Measurements from ENCODE around the gene DNAJC27.

Gene DNAJC27

DNA sequence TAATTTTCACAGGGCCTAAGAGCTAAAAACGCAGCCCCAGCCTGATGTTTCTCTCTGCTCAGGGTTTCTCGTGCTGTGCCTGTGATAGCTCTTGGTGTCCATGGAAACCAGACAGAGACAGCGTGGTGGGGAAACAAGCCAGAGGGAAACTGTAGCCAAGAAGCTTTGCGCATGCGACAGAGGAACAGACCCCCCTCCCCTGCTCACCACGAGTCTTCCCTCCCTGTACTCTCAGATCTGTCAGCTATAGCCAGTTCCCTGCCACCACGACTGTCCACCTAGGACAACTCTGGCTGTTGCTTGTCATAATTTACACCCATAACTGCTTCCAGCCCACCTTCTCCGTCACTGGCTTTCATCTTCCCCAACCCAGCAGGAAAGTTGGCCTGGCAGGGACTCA lies 13.2 kb upstream of the DNAJC27 start:
- no peak for DNase-seq (ENCODE audit: low read depth)
- no peak overlapping the region for H3K4me3 ChIP-seq (ENCODE audit: low read length)

GRCh38 chr2:24981411-24982136 lies 9.8 kb upstream of the DNAJC27 start:
- H3K4me3 ChIP-seq (ENCODE audit: low read length), result no peak overlapping the region
- no peak for DNase-seq (ENCODE audit: low read depth)
- TF ChIP-seq, protein P1, sequence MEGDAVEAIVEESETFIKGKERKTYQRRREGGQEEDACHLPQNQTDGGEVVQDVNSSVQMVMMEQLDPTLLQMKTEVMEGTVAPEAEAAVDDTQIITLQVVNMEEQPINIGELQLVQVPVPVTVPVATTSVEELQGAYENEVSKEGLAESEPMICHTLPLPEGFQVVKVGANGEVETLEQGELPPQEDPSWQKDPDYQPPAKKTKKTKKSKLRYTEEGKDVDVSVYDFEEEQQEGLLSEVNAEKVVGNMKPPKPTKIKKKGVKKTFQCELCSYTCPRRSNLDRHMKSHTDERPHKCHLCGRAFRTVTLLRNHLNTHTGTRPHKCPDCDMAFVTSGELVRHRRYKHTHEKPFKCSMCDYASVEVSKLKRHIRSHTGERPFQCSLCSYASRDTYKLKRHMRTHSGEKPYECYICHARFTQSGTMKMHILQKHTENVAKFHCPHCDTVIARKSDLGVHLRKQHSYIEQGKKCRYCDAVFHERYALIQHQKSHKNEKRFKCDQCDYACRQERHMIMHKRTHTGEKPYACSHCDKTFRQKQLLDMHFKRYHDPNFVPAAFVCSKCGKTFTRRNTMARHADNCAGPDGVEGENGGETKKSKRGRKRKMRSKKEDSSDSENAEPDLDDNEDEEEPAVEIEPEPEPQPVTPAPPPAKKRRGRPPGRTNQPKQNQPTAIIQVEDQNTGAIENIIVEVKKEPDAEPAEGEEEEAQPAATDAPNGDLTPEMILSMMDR (conservative IDR thresholded peaks at IDR 0.05; ENCODE audit: low read depth, low read length), result no peak

More for the DNA sequence above, 13.2 kb upstream of the DNAJC27 start:
- TF ChIP-seq, protein P1 (conservative IDR thresholded peaks at IDR 0.05; ENCODE audit: low read depth, low read length), result no peak

- no peak for DNase-seq (ENCODE audit: low read depth)
- TF ChIP-seq, protein P1 (conservative IDR thresholded peaks at IDR 0.05; ENCODE audit: low read depth, low read length), result no peak
- no peak overlapping the region for H3K4me3 ChIP-seq (ENCODE audit: low read length)
Measured at GRCh38 chr2:24978661-24979060, 6.9 kb upstream of the DNAJC27 start.

- TF ChIP-seq, protein P1 (conservative IDR thresholded peaks at IDR 0.05; ENCODE audit: low read depth, low read length), result no peak
- no peak for DNase-seq (ENCODE audit: low read depth)
- H3K4me3 ChIP-seq (ENCODE audit: low read length), result no peak overlapping the region
Measured at GRCh38 chr2:24977631-24978030, 5.9 kb upstream of the DNAJC27 start.

- TF ChIP-seq, protein P1 (conservative IDR thresholded peaks at IDR 0.05; ENCODE audit: low read depth, low read length), result no peak
- no peak overlapping the region for H3K4me3 ChIP-seq (ENCODE audit: low read length)
- no peak for DNase-seq (ENCODE audit: low read depth)
Measured at GRCh38 chr2:24973812-24974211, 2.1 kb upstream of the DNAJC27 start.

DNA sequence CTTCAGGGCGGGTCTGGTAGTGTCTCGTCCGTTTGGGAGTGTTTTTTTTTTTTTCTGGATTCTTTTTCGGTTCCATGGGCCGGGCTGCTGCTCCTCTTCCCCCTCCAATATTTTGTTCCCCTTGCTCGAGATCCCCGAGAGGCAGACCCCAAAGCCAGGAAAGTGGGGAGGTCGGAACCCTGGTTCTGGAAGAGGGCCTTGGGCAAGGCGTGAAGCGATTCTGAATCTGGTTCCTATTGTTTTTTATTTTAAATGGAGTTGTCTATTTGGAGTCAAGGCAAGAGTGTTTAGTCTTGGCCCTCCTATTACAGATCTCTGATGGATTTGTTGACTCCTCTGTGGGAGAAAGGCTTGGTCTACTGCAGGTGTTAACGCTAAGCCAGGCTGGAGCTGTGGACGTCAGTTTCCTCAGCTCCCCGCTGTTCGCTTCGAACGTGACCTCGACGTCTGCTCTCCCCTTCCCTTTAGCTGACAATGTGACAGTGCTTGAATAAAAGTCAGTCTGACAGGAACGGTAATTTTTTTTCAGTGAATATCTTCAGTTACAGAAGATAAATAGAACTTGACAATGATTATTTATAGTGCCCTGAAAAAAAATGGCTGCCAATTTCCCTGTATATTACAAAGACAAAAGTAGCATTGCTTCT lies 683 bp upstream of the DNAJC27 start:
- TF ChIP-seq, protein P1 (conservative IDR thresholded peaks at IDR 0.05; ENCODE audit: low read depth, low read length), result no peak
- peak overlapping the region; percentile 96 for H3K4me3 ChIP-seq (ENCODE audit: low read length)
- no peak for DNase-seq (ENCODE audit: low read depth)

DNA sequence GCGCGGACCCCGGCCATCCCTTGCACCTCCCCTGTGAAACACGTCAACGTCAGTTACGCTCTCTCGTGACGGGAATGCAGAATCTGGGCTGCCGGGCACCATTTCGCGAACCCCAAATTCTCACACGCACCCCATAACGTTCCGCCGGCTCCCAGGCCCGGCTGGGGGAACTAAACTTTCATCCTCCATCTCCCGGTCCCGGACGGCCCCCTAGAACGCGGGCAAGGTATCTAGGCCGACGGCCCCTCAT lies 544 bp downstream of the DNAJC27 start:
- TF ChIP-seq, protein P1 (conservative IDR thresholded peaks at IDR 0.05; ENCODE audit: low read depth, low read length), result no peak
- peak overlapping the region; percentile 96 for H3K4me3 ChIP-seq (ENCODE audit: low read length)
- no peak for DNase-seq (ENCODE audit: low read depth)

Measured in retinal pigment epithelial cell (primary cell).